Keratinocyte (primary cell): ENCODE measurements around the gene FBXL13.

ENCODE experiments used
- EZH2 ChIP-seq: IDR thresholded peaks from one replicate; pipeline ENCODE4 v1.6.1; 2012; ENCODE audit warnings: inconsistent platforms, mild to moderate bottlenecking, low read length, moderate library complexity
- TF ChIP-seq, protein P1 (sequence below), 3 experiments: IDR thresholded peaks in 1 of 3; conservative IDR thresholded peaks in 1 of 3; optimal IDR thresholded peaks in 1 of 3; 2 replicates in 2 of 3; 3 replicates in 1 of 3; pipeline versions ENCODE3 to v1.5.1; 2011; ENCODE audit warnings: low read length in 3 of 3, mild to moderate bottlenecking in 3 of 3, moderate library complexity in 2 of 3, control low read depth in 1 of 3, inconsistent platforms in 1 of 3; ENCODE audit not compliant: insufficient read depth in 2 of 3; ENCODE audit errors: extremely low read depth in 1 of 3

- no peak for TF ChIP-seq EZH2
- TF ChIP-seq, protein P1, sequence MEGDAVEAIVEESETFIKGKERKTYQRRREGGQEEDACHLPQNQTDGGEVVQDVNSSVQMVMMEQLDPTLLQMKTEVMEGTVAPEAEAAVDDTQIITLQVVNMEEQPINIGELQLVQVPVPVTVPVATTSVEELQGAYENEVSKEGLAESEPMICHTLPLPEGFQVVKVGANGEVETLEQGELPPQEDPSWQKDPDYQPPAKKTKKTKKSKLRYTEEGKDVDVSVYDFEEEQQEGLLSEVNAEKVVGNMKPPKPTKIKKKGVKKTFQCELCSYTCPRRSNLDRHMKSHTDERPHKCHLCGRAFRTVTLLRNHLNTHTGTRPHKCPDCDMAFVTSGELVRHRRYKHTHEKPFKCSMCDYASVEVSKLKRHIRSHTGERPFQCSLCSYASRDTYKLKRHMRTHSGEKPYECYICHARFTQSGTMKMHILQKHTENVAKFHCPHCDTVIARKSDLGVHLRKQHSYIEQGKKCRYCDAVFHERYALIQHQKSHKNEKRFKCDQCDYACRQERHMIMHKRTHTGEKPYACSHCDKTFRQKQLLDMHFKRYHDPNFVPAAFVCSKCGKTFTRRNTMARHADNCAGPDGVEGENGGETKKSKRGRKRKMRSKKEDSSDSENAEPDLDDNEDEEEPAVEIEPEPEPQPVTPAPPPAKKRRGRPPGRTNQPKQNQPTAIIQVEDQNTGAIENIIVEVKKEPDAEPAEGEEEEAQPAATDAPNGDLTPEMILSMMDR (optimal IDR thresholded peaks at IDR 0.05 in 1 of 3, IDR thresholded peaks at IDR 0.05 in 1 of 3, conservative IDR thresholded peaks at IDR 0.05 in 1 of 3; ENCODE audit: extremely low read depth in 1 of 3, insufficient read depth in 2 of 3, low read length in 3 of 3), result no peak
These were observed 191.3 kb downstream of the FBXL13 start for GRCh38 chr7:102883098-102883860.
